Right atrium auricular region (tissue), 2 donors: ENCODE data around the gene CACNG6. TPM values are rescaled to one million over a fixed set of nuclear protein-coding genes. Genes with fewer than 3 reads are reported as not detected.

Experiments used
- DNase-seq: peaks from one replicate; pipeline ENCODE4 v3.0.0-alpha.2; 2019; ENCODE audit warnings: low spot score
- H3K27ac ChIP-seq, 2 donors: fragments of 200-600 bp; sonication (generic); 1 replicate in 1 of 2; 2 replicates in 1 of 2; pipeline ENCODE4 v1.5.1; 2016 to 2019
- H3K27me3 ChIP-seq, 2 donors: fragments of 200-600 bp; sonication (generic); one replicate each; pipeline versions ENCODE4 v1.5.1 to v1.6.0; 2017 to 2019
- H3K36me3 ChIP-seq: fragments of 200-600 bp; sonication (generic); one replicate; pipeline ENCODE4 v1.5.1; 2016
- H3K4me1 ChIP-seq, 2 donors: fragments of 200-600 bp; sonication (generic); one replicate each; pipeline versions ENCODE4 v1.5.1 to v1.6.0; 2017 to 2019
- H3K4me3 ChIP-seq, 2 donors: fragments of 200-600 bp; sonication (generic); 1 replicate in 1 of 2; 2 replicates in 1 of 2; pipeline ENCODE4 v1.5.1; 2017 to 2019; ENCODE audit warnings: mild to moderate bottlenecking in 1 of 2, moderate library complexity in 1 of 2
- H3K9me3 ChIP-seq, 2 donors: fragments of 200-600 bp; sonication (generic); one replicate each; pipeline ENCODE4 v1.5.1; 2019
- CTCF ChIP-seq, 2 donors: fragments of 200-600 bp; sonication (generic); IDR thresholded peaks; one replicate each; pipeline ENCODE4 v1.5.1; 2019; ENCODE audit warnings: antibody characterized with exemption in 2 of 2
- total RNA-seq, 2 donors: library from RNA; depleted of rRNA; stranded (reverse); fragments of >200 nt; gene quantifications; one replicate each; pipeline ENCODE4 v1.1.0, GENCODE V29; 2016

Gene CACNG6
- total RNA-seq: under 1 TPM in 1 of 2 donors, not detected in 1; 0.31 TPM

GRCh38 chr19:53991224-53992113 is at the start of gene CACNG6:
TSS of gene CACNG6 (plus strand) at chr19:53991637. CDS start at chr19:53992878, 1,241 bp downstream.
- H3K4me3 ChIP-seq: peak within 1 kb of the TSS in 1 of 2 donors; percentile 42
- no peaks in the 10 kb centered on the region for H3K9me3 ChIP-seq
- H3K36me3 ChIP-seq: no peaks in the 10 kb centered on the region
- H3K27ac ChIP-seq: no peak within 1 kb of the TSS
- DNase-seq: no peak
- peaks cover 5 to 20% of the 10 kb centered on the region in 2 donors for H3K27me3 ChIP-seq
- H3K4me1 ChIP-seq: peaks cover 0 to 12% of the 10 kb centered on the region in 2 donors
- no peak for TF ChIP-seq CTCF (IDR thresholded peaks at IDR 0.05)

GRCh38 chr19:53942001-53942786 is 49.2 kb upstream of the CACNG6 start:
- no peak overlapping the region for H3K27ac ChIP-seq
- no peaks in the 10 kb centered on the region for H3K9me3 ChIP-seq
- no peak for DNase-seq
- no peaks in the 10 kb centered on the region for H3K36me3 ChIP-seq
- H3K4me3 ChIP-seq: no peak overlapping the region
- TF ChIP-seq CTCF (IDR thresholded peaks at IDR 0.05): no peak
- peaks cover 4 to 12% of the 10 kb centered on the region in 2 donors for H3K27me3 ChIP-seq
- H3K4me1 ChIP-seq: no peaks in the 10 kb centered on the region

GRCh38 chr19:53944416-53944815 is 47.0 kb upstream of the CACNG6 start:
- TF ChIP-seq CTCF (IDR thresholded peaks at IDR 0.05): no peak
- Histone ChIP-seq H3K4me1 (no peaks in the 10 kb centered on the region), H3K4me3 (no peak overlapping the region), H3K27me3 (peaks cover 4 to 12% of the 10 kb centered on the region in 2 donors), H3K36me3 (no peaks in the 10 kb centered on the region), H3K27ac (no peak overlapping the region), H3K9me3 (no peaks in the 10 kb centered on the region)
- DNase-seq: no peak

- peaks cover 4 to 12% of the 10 kb centered on the region in 2 donors for H3K27me3 ChIP-seq
- no peak for DNase-seq
- no peaks in the 10 kb centered on the region for H3K9me3 ChIP-seq
- no peaks in the 10 kb centered on the region for H3K36me3 ChIP-seq
- no peak for TF ChIP-seq CTCF (IDR thresholded peaks at IDR 0.05)
- no peak overlapping the region for H3K4me3 ChIP-seq
- no peak overlapping the region for H3K27ac ChIP-seq
- H3K4me1 ChIP-seq: no peaks in the 10 kb centered on the region
Observed at GRCh38 chr19:53944933-53945332, 46.5 kb upstream of the CACNG6 start.

- no peak for TF ChIP-seq CTCF (IDR thresholded peaks at IDR 0.05)
- no peaks in the 10 kb centered on the region for H3K4me1 ChIP-seq
- peaks cover 4 to 12% of the 10 kb centered on the region in 2 donors for H3K27me3 ChIP-seq
- no peaks in the 10 kb centered on the region for H3K9me3 ChIP-seq
- H3K27ac ChIP-seq: no peak overlapping the region
- DNase-seq: no peak
- H3K36me3 ChIP-seq: no peaks in the 10 kb centered on the region
- H3K4me3 ChIP-seq: no peak overlapping the region
Observed at GRCh38 chr19:53945441-53945840, 46.0 kb upstream of the CACNG6 start.
